HCT116 (cell line): ENCODE results near the gene GSTA4. TPM values are rescaled to one million over a fixed set of nuclear protein-coding genes. Genes with fewer than 3 reads are reported as not detected.

ENCODE experiments used
- ATAC-seq: fragments of 200-7000 bp; cut with Tn5 transposase; 2 replicates; pipeline ENCODE4 v1.9.1; 2020; ENCODE audit warnings: mild to moderate bottlenecking, moderate library complexity
- BruUV-seq: library from RNA; stranded (reverse); fragments of 400-500 nt; replicated peaks from 2 replicates; lab custom pipeline; 2021; lab: Mats Ljungman, UMichigan
- CTCF ChIA-PET: fragments of 300-600 bp; sonication (Branson Sonifier 250); formaldehyde crosslinking; loops from one replicate; lab custom pipeline; 2021; ENCODE audit warnings: antibody characterized with exemption; lab: Charles Lee
- POLR2A ChIA-PET: fragments of 300-600, 350-600 bp; sonication (Branson Sonifier 250); formaldehyde crosslinking; loops from one replicate; lab custom pipeline; 2021; ENCODE audit warnings: antibody characterized with exemption; lab: Charles Lee
- RAD21 ChIA-PET, 2 experiments: fragments of 300-600 bp; sonication (Branson Sonifier 250); formaldehyde crosslinking; loops; one replicate each; lab custom pipeline; 2023; ENCODE audit warnings: low total read pairs in 2 of 2; ENCODE audit not compliant: uncharacterized antibody in 2 of 2, unreplicated experiment in 2 of 2, low non-redundant PET in 1 of 2; lab: Charles Lee
- DNase-seq: peaks from one replicate; pipeline ENCODE4 v3.0.0-alpha.2; 2010; ENCODE audit warnings: low read depth, low spot score
- H2AFZ ChIP-seq: fragments of 200-600 bp; shearing (Covaris generic), sonication (generic); 2 replicates; pipeline ENCODE4 v1.6.1; 2017; ENCODE audit warnings: low read depth, mixed run types, mixed read lengths, antibody characterized with exemption, low read length; ENCODE audit not compliant: poor library complexity, severe bottlenecking
- H3K27ac ChIP-seq: 2 replicates; pipeline ENCODE4 v1.5.1; 2012; ENCODE audit warnings: low read depth, low read length
- H3K27me3 ChIP-seq: fragments of 200-600 bp; sonication (generic); 2 replicates; pipeline ENCODE4 v1.6.1; 2016; ENCODE audit warnings: mixed run types, low read length, mixed read lengths; ENCODE audit not compliant: insufficient read depth
- H3K36me3 ChIP-seq, 2 experiments: fragments of 200-500 bp in 1 of 2; fragments of 200-600 bp in 1 of 2; sonication (Bioruptor generic) in 1 of 2; sonication (generic) in 1 of 2; 2 replicates each; pipeline versions ENCODE4 v1.5.1 to v1.6.1; 2014 to 2016; ENCODE audit warnings: low read length in 2 of 2, inconsistent platforms in 1 of 2, mixed read lengths in 1 of 2, mixed run types in 1 of 2; ENCODE audit not compliant: insufficient read depth in 2 of 2, control insufficient read depth in 1 of 2
- H3K4me1 ChIP-seq, 2 experiments: fragments of 200-600 bp in 1 of 2; sonication (generic) in 1 of 2; 2 replicates each; pipeline versions ENCODE4 v1.5.1 to v1.6.1; 2012 to 2017; ENCODE audit warnings: low read length in 2 of 2, inconsistent platforms in 1 of 2, mild to moderate bottlenecking in 1 of 2, mixed read lengths in 1 of 2, mixed run types in 1 of 2, moderate library complexity in 1 of 2; ENCODE audit not compliant: insufficient read depth in 2 of 2, control insufficient read depth in 1 of 2
- H3K4me2 ChIP-seq: fragments of 200-600 bp; sonication (generic); 2 replicates; pipeline ENCODE4 v1.6.1; 2017; ENCODE audit warnings: mixed run types, low read length, mixed read lengths
- H3K4me3 ChIP-seq, 2 experiments: fragments of 200-600 bp in 1 of 2; sonication (generic) in 1 of 2; replicated peaks in 1 of 2; 2 replicates each; pipeline ENCODE4 v1.5.1; 2011 to 2016; ENCODE audit warnings: low read length in 2 of 2, control low read depth in 1 of 2, low read depth in 1 of 2, mild to moderate bottlenecking in 1 of 2, mixed read lengths in 1 of 2, mixed run types in 1 of 2
- H3K79me2 ChIP-seq: fragments of 200-600 bp; sonication (generic); 2 replicates; pipeline ENCODE4 v1.6.1; 2017; ENCODE audit warnings: mild to moderate bottlenecking, mixed run types, low read length, moderate library complexity, mixed read lengths; ENCODE audit not compliant: insufficient read depth
- H3K9ac ChIP-seq: fragments of 200-600 bp; sonication (generic); 2 replicates; pipeline ENCODE4 v1.6.1; 2016; ENCODE audit warnings: low read length, mixed read lengths
- H3K9me2 ChIP-seq: fragments of 200-600 bp; sonication (generic), shearing (Covaris generic); 2 replicates; pipeline ENCODE4 v1.6.1; 2017; ENCODE audit warnings: mixed run types, mild to moderate bottlenecking, moderate library complexity; ENCODE audit not compliant: insufficient read depth
- H3K9me3 ChIP-seq, 2 experiments: fragments of 200-500 bp in 1 of 2; fragments of 200-600 bp in 1 of 2; sonication (Bioruptor generic) in 1 of 2; sonication (generic) in 1 of 2; 2 replicates each; pipeline ENCODE4 v1.6.1; 2014 to 2017; ENCODE audit warnings: low read length in 2 of 2, mixed read lengths in 2 of 2, inconsistent platforms in 1 of 2, low read depth in 1 of 2, mild to moderate bottlenecking in 1 of 2, mixed run types in 1 of 2, moderate library complexity in 1 of 2; ENCODE audit not compliant: control insufficient read depth in 1 of 2, insufficient read depth in 1 of 2
- H4K20me1 ChIP-seq: fragments of 200-600 bp; sonication (generic), shearing (Covaris generic); 2 replicates; pipeline ENCODE4 v1.6.1; 2017; ENCODE audit warnings: mixed run types, mild to moderate bottlenecking, moderate library complexity; ENCODE audit not compliant: insufficient read depth
- CBX3 ChIP-seq: IDR thresholded peaks from 2 replicates; pipeline ENCODE4 v1.6.1; 2012; ENCODE audit warnings: low read depth
- CEBPB ChIP-seq: IDR thresholded peaks from 2 replicates; pipeline ENCODE4 v1.6.1; 2012; ENCODE audit warnings: low read depth
- EGR1 ChIP-seq: IDR thresholded peaks from 2 replicates; pipeline ENCODE4 v1.6.1; 2012; ENCODE audit warnings: low read depth
- ELF1 ChIP-seq: IDR thresholded peaks from 2 replicates; pipeline ENCODE4 v1.6.1; 2012; ENCODE audit warnings: low read depth, borderline replicate concordance
- EZH2 ChIP-seq: fragments of 200-600 bp; sonication (generic); IDR thresholded peaks from 2 replicates; pipeline ENCODE4 v1.6.1; 2017; ENCODE audit warnings: antibody characterized with exemption, mixed run types
- EZH2phosphoT487 ChIP-seq: fragments of 200-600 bp; IDR thresholded peaks from 2 replicates; pipeline ENCODE4 v1.6.1; 2018; ENCODE audit warnings: antibody characterized with exemption, borderline replicate concordance
- FOSL1 ChIP-seq: IDR thresholded peaks from 2 replicates; pipeline ENCODE4 v1.6.1; 2012; ENCODE audit warnings: low read depth
- MAX ChIP-seq: IDR thresholded peaks from 2 replicates; pipeline ENCODE4 v1.6.1; 2012
- POLR2A ChIP-seq: IDR thresholded peaks from 2 replicates; pipeline ENCODE4 v1.7.0; 2011; ENCODE audit warnings: borderline replicate concordance; ENCODE audit not compliant: insufficient read depth, insufficient read length; ENCODE audit errors: extremely low read depth
- POLR2AphosphoS5 ChIP-seq: IDR thresholded peaks from 2 replicates; pipeline ENCODE4 v1.6.1; 2011; ENCODE audit warnings: mild to moderate bottlenecking, low read depth, low read length, moderate library complexity
- SP1 ChIP-seq: IDR thresholded peaks from 2 replicates; pipeline ENCODE4 v1.6.1; 2012; ENCODE audit warnings: low read depth
- SRF ChIP-seq: IDR thresholded peaks from 2 replicates; pipeline ENCODE4 v1.6.1; 2012; ENCODE audit warnings: low read depth
- TCF7L2 ChIP-seq: IDR thresholded peaks from 2 replicates; pipeline ENCODE4 v1.7.0; 2011; ENCODE audit warnings: borderline replicate concordance, inconsistent platforms; ENCODE audit not compliant: insufficient read depth, insufficient read length; ENCODE audit errors: extremely low read depth
- YY1 ChIP-seq: IDR thresholded peaks from 2 replicates; pipeline ENCODE4 v1.6.1; 2011; ENCODE audit warnings: low read length, low read depth, moderate library complexity, mild to moderate bottlenecking; ENCODE audit not compliant: insufficient replicate concordance; ENCODE audit errors: extremely low read depth
- ZFX ChIP-seq: fragments of 450-650 bp; IDR thresholded peaks from 2 replicates; pipeline ENCODE4 v1.6.1; 2017
- ZNF274 ChIP-seq: fragments of 200-500 bp; sonication (Bioruptor generic); IDR thresholded peaks from 2 replicates; pipeline ENCODE4 v1.6.1; 2014; ENCODE audit warnings: mild to moderate bottlenecking, low read depth, low read length, inconsistent platforms
- intact Hi-C: fragments of 100-400 bp; cut with micrococcal nuclease; formaldehyde crosslinking; loops from 2 replicates; pipeline ENCODE4 v1.10.0; 2022
- total RNA-seq: library from RNA; stranded (reverse); gene quantifications from one replicate; pipeline ENCODE4 v1.2.1, GENCODE V29; 2021; ENCODE audit not compliant: unreplicated experiment

Gene GSTA4
- total RNA-seq, 1 experiment from 2014 or later, result 2.2 TPM

- no peak overlapping the region for H3K4me3 ChIP-seq
- ATAC-seq, result no peak
- no peak for TF ChIP-seq POLR2AphosphoS5
- no peak for TF ChIP-seq MAX
- no peak for TF ChIP-seq CEBPB
- TF ChIP-seq SP1, result no peak
- no peak for TF ChIP-seq EGR1
- no peak for TF ChIP-seq ZNF274
- no peak for TF ChIP-seq ZFX
- TF ChIP-seq CBX3, result no peak
- TF ChIP-seq EZH2phosphoT487, result no peak
- no peak for TF ChIP-seq EZH2
- no peak for TF ChIP-seq YY1
- TF ChIP-seq ELF1, result no peak
- TF ChIP-seq SRF, result no peak
- TF ChIP-seq TCF7L2, result no peak
- no peak for TF ChIP-seq FOSL1
- no peak for TF ChIP-seq POLR2A
- TF ChIP-seq, all 23 proteins: peak for 0
- DNase-seq, result no peak
- Histone ChIP-seq H3K9me3 (no peaks in the 10 kb centered on the region), H3K9me2 (no peaks in the 10 kb centered on the region), H3K27me3 (no peaks in the 10 kb centered on the region), H3K36me3 (no peaks in the 10 kb centered on the region), H3K4me1 (no peaks in the 10 kb centered on the region), H3K79me2 (no peaks in the 10 kb centered on the region), H3K9ac (no peak overlapping the region), H3K4me2 (no peak overlapping the region), H4K20me1 (no peaks in the 10 kb centered on the region), H3K27ac (no peak overlapping the region), H2AFZ (no peak overlapping the region)
- no TSS peak for BruUV-seq
- RAD21 ChIA-PET, result no interaction called here
- intact Hi-C loops, result no loop called here
- POLR2A ChIA-PET, result no interaction called here
- CTCF ChIA-PET, result no interaction called here
Measured at GRCh38 chr6:52982680-52983079, 12.4 kb downstream of the GSTA4 start.
